ENCODE results near the gene FAM210A. TPM values are rescaled to one million over a fixed set of nuclear protein-coding genes. Genes with fewer than 3 reads are reported as not detected.

Gene FAM210A
- total and polyA plus RNA-seq, 9 of the 15 experiments (the other 6 are each of a cell fraction or from before 2014, with no cell fraction given) = 8.3 to 41.7 (median 19.1) TPM

DNA sequence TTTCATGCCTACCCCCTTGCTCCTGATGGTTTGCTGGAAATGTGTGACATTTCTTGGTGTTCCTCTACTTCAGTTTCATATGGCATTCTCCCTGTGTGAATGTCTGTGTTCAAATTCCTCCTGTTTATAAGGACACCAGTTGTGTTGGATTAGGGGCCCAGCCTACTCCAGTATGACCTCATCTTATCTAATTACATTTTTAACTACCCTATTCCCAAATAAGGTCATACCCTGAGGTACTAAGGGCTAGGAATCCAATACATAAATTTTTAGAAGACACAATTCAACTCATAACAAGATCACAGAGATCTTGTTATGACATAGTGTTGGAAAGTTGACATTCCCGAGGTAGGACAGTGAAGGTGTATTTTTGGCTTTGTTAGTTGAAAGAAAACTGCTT, 5.5 kb downstream of the FAM210A start:
- ATAC-seq (no peak), DNase-seq (ENCODE audit: extremely low read depth in 1 of 4, low spot score in 3 of 4) (no peak), FAIRE-seq (no peak)
- Histone ChIP-seq H3K9ac (ENCODE audit: insufficient read depth in 1 of 2, low read depth in 2 of 2, low read length in 2 of 2) (no peak overlapping the region), H3K27ac (ENCODE audit: extremely low read depth, low read depth, low read length) (no peak overlapping the region), H3K4me3 (no peak overlapping the region), H3K36me3 (ENCODE audit: control insufficient read depth, insufficient read depth, low read length) (peaks cover 28% of the 10 kb centered on the region; the same call in 2 of the 3 replicates), H3K27me3 (ENCODE audit: control insufficient read depth in 2 of 2, insufficient read depth in 2 of 2, low read length in 2 of 2) (no peaks in the 10 kb centered on the region), H3K9me1 (ENCODE audit: control insufficient read depth, insufficient read depth, low read length) (no peaks in the 10 kb centered on the region), H3K79me2 (ENCODE audit: control insufficient read depth, insufficient read depth, low read length) (peaks cover 100% of the 10 kb centered on the region), H3K4me1 (replicated peaks in 1 of 2; ENCODE audit: control insufficient read depth in 2 of 2, insufficient read depth in 2 of 2, low read length in 2 of 2) (peaks cover 5 to 9% of the 10 kb centered on the region in 2 experiments; a peak in 3 of 5 replicates), H3K9me3 (replicated peaks; ENCODE audit: control insufficient read depth, insufficient read depth, low read depth, low read length) (no peaks in the 10 kb centered on the region; the same call in 1 of the 2 replicates), H2AFZ (ENCODE audit: low read depth, low read length) (no peak overlapping the region), H3K4me2 (ENCODE audit: insufficient read depth, low read length) (no peak overlapping the region), H4K20me1 (replicated peaks; ENCODE audit: control insufficient read depth, insufficient read depth, low read length) (no peaks in the 10 kb centered on the region; the same call in 1 of the 2 replicates)
- in situ Hi-C loops (cut with MboI) = no loop called here
- TF ChIP-seq FOSL1 (tag; conservative IDR thresholded peaks at IDR 0.05) = no peak
- TF ChIP-seq SRF (CRISPR knock-in tag; IDR thresholded peaks at IDR 0.05) = peak in 1 of 2 experiments; percentile 41; a peak in 1 of 4 replicates
- BruUV-seq (replicated peaks) = no TSS peak
- intact Hi-C loops (cut with micrococcal nuclease) = no loop called here
- 67% methylated on average over 1 of the region's 1 CpG for WGBS (ENCODE audit: insufficient coverage, low coverage, missing lambda C conversion rate)
- ChIA-PET CTCF (ENCODE audit: low intra/inter-chr PET ratio) (no interaction called here), POLR2A (no interaction called here)

DNA sequence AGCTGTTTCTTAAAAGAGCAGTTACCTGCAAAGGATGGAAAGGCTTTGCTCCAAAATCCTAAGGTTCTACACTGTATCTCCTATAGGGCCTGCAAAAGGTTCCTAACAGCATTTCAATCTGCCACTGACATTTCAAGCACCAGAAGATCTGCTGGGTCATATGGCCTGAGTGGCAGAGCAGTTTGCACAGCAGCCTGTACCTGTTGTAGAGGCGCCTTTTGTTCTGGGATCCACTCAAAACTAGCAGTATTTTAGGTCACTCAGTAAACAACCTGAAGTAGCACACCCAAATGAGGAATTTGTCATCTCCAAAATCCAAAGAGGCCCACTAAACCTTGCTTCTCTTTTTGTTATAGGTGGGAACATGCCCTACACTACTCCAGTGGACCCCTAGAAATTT, 6.2 kb downstream of the FAM210A start:
- in situ Hi-C loops (cut with MboI) = no loop called here
- 83% methylated on average over 1 of the region's 1 CpG for WGBS (ENCODE audit: insufficient coverage, low coverage, missing lambda C conversion rate)
- Histone ChIP-seq H3K9me1 (ENCODE audit: control insufficient read depth, insufficient read depth, low read length) (no peaks in the 10 kb centered on the region), H3K4me1 (replicated peaks in 1 of 2; ENCODE audit: control insufficient read depth in 2 of 2, insufficient read depth in 2 of 2, low read length in 2 of 2) (peaks cover 5 to 9% of the 10 kb centered on the region in 2 experiments; a peak in 3 of 5 replicates), H3K9ac (ENCODE audit: insufficient read depth in 1 of 2, low read depth in 2 of 2, low read length in 2 of 2) (no peak overlapping the region), H3K4me2 (ENCODE audit: insufficient read depth, low read length) (no peak overlapping the region), H3K36me3 (ENCODE audit: control insufficient read depth, insufficient read depth, low read length) (peaks cover 28% of the 10 kb centered on the region; the same call in 2 of the 3 replicates), H4K20me1 (replicated peaks; ENCODE audit: control insufficient read depth, insufficient read depth, low read length) (no peaks in the 10 kb centered on the region; the same call in 1 of the 2 replicates), H2AFZ (ENCODE audit: low read depth, low read length) (no peak overlapping the region), H3K27me3 (ENCODE audit: control insufficient read depth in 2 of 2, insufficient read depth in 2 of 2, low read length in 2 of 2) (no peaks in the 10 kb centered on the region), H3K27ac (ENCODE audit: extremely low read depth, low read depth, low read length) (no peak overlapping the region), H3K79me2 (ENCODE audit: control insufficient read depth, insufficient read depth, low read length) (peaks cover 100% of the 10 kb centered on the region), H3K4me3 (no peak overlapping the region), H3K9me3 (replicated peaks; ENCODE audit: control insufficient read depth, insufficient read depth, low read depth, low read length) (no peaks in the 10 kb centered on the region; the same call in 1 of the 2 replicates)
- TF ChIP-seq TCF15 (CRISPR knock-in tag; IDR thresholded peaks at IDR 0.05) = no peak
- no TSS peak for BruUV-seq (replicated peaks)
- POLR2A ChIA-PET = no interaction called here
- no peak for FAIRE-seq
- DNase-seq (ENCODE audit: extremely low read depth in 1 of 4, low spot score in 3 of 4) = no peak
- intact Hi-C loops (cut with micrococcal nuclease) = no loop called here
- ATAC-seq = no peak
- CTCF ChIA-PET (ENCODE audit: low intra/inter-chr PET ratio) = no interaction called here

Data from K562 (cell line).